Measurements from ENCODE around the gene TGIF1.

Gene TGIF1

DNA sequence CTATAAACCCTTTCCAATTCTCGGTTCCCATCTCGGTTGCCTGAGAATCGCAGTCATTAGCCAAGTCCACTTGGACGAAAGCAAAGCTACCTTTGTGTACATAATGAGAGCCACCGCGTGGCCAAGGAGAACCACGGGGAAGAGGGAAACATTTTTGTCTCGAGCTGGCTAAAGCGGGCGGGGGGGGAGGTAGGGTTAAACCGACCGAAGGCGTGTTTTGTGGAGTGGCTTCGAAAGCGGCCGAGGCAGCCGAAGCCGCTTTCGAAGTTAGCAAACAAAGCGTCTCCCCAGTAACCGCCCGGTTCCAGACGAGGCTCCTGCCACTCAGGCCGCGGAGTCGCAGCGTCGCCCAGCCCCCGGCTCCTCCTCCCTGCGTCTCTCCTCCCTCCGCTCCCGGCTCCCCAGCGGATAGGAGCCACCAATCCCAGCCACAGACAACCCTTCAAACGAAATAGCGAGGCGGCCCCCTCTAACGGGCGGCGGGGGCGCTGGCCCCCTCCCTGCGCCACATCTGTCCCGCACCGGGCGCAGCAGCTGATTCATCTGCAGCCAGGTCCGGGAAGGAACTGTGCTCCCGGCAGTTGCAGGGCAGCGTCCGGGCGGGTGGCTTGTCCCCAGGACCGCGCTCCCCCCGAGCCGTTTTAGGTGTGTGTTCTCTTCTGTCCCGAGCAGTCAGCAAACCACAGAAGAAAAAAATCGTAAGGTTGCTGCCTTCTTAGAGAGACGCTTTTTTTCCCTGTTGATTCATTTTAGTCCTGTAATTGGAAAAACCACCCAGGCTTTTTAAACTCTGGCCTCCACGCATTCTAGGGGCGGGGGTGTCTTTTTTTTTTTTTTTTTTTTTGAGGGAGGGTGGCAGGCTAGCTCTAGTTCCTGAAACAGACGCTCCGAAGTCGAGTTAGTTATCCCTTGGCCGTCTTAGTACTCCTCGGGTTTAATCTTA is 1.8 kb upstream of the TGIF1 start:
- H3K9me3 Mint-ChIP-seq: no peaks in the 10 kb centered on the region
- H3K27ac Mint-ChIP-seq: peak overlapping the region; percentile 98
- peak overlapping the region; percentile 94 for H3K4me3 Mint-ChIP-seq
- H3K36me3 Mint-ChIP-seq (ENCODE audit: low read depth): peaks cover 20% of the 10 kb centered on the region
- H3K27me3 Mint-ChIP-seq: no peaks in the 10 kb centered on the region
- H3K4me1 Mint-ChIP-seq: peaks cover 47% of the 10 kb centered on the region
- DNase-seq (peak; percentile 88), ATAC-seq (peak; percentile 72)

DNA sequence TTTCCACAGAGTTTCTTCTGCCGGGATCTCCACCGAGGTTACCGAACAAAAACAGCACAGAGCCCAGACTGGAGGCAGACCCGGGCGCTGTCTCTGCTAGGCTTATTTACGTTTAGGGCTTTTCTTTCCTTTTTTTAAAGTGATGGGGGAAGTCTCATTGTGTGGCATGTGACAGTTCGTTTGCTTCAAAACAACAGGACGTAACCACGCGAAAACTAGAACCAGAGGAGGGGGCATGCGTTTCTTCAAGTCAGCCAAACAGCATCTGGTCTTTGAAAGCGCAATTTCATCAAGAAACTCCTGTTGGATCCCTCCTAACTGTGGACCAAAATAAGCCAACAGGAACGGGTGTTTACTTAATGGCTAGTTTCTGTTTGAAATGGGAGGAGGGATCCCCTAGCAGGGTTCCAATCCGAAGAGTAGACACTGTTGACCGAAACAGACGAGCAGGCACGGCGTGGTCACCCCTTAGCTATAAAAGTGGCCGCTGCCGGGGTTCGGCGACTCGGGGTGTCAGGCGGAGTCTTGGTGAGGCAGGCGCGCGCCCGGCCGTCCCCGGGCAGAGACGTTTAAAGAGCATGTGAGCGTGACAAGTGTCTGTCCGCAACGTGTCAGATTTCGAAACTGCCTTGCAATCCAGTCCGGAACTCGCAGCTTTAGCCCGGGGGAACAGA is 997 bp upstream of the TGIF1 start:
- peak overlapping the region; percentile 94 for H3K4me3 Mint-ChIP-seq
- H3K27me3 Mint-ChIP-seq: no peaks in the 10 kb centered on the region
- peak overlapping the region; percentile 98 for H3K27ac Mint-ChIP-seq
- peaks cover 55% of the 10 kb centered on the region for H3K4me1 Mint-ChIP-seq
- ATAC-seq (peak; percentile 29), DNase-seq (peak; percentile 79)
- peaks cover 21% of the 10 kb centered on the region for H3K36me3 Mint-ChIP-seq (ENCODE audit: low read depth)
- H3K9me3 Mint-ChIP-seq: no peaks in the 10 kb centered on the region

GRCh38 chr18:3449512-3450011 is 410 bp upstream of the TGIF1 start:
- H3K36me3 Mint-ChIP-seq (ENCODE audit: low read depth): peaks cover 21% of the 10 kb centered on the region
- peak overlapping the region; percentile 98 for H3K27ac Mint-ChIP-seq
- H3K4me1 Mint-ChIP-seq: peaks cover 60% of the 10 kb centered on the region
- peak overlapping the region; percentile 94 for H3K4me3 Mint-ChIP-seq
- H3K9me3 Mint-ChIP-seq: no peaks in the 10 kb centered on the region
- DNase-seq (no peak), ATAC-seq (no peak)
- no peaks in the 10 kb centered on the region for H3K27me3 Mint-ChIP-seq

DNA sequence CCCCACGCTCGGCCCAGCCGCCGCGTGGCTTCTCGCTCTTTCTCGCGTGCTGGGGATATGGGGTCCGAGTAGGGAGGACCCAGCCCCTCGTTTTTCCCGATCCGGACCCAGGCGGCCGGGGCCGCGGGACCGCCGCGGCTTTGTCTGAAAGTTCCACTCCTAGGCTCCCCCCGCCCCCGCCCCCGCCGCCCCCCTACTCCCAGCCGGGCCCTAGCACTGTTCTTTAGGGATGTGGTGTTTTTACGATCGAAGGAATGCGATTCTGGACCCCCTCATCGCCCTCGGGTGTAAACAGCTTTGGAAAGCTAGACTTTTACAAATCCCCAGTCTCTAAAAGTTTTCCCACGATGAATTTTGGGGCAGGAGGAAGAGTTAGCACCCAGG is 819 bp downstream of the TGIF1 start:
- Mint-ChIP-seq H3K4me1 (peaks cover 66% of the 10 kb centered on the region), H3K36me3 (ENCODE audit: low read depth) (peaks cover 29% of the 10 kb centered on the region), H3K27ac (peak overlapping the region; percentile 100), H3K4me3 (peak overlapping the region; percentile 94), H3K27me3 (no peaks in the 10 kb centered on the region), H3K9me3 (no peaks in the 10 kb centered on the region)
- ATAC-seq: no peak
- DNase-seq: no peak

GRCh38 chr18:3451183-3451988 is 1.4 kb downstream of the TGIF1 start:
- Mint-ChIP-seq H3K27ac (peak overlapping the region; percentile 100), H3K9me3 (no peaks in the 10 kb centered on the region), H3K4me1 (peaks cover 64% of the 10 kb centered on the region), H3K4me3 (peak overlapping the region; percentile 94), H3K36me3 (ENCODE audit: low read depth) (peaks cover 32% of the 10 kb centered on the region), H3K27me3 (no peaks in the 10 kb centered on the region)
- DNase-seq (peak; percentile 92), ATAC-seq (peak; percentile 41)

DNA sequence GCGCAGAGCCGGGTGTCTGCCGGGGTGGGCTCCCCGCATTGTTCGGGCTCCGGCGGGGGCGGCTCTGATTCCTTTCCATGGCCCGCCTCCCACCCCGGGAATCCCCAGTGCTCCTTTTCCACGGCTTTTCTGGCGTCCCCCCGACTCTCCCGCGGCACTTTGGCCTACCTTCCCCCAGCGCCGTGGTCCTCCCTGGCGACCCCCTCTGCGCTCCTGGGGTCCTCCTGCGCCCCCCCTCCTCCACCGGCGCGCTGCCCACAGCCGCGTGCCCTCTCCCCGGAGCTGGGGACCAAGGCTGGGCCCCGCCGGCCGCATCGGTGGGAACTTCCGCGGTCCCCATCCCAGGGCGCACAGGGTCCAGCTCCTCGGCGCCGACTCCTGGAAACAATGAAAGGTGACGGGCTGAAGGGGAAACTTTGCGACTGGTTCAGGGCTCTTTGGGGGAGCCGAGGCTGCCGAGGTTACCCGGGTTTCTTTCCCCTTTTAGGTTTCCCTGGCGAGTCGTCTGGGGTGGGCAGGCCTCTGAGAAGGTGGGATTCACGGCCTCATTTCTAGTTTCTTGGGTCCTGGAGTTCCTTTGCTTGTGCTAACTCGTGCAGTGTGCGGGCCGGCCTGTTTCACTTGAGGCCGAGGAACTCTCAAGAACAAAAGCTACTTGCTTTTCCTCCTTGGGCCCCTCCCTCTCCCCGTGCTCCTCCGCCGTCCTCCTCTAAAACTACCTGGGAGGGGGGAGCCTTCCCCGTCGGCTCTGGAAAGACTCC is 2.2 kb downstream of the TGIF1 start:
- Mint-ChIP-seq H3K27me3 (no peaks in the 10 kb centered on the region), H3K27ac (peak overlapping the region; percentile 100), H3K9me3 (no peaks in the 10 kb centered on the region), H3K4me1 (peaks cover 61% of the 10 kb centered on the region), H3K36me3 (ENCODE audit: low read depth) (peaks cover 38% of the 10 kb centered on the region), H3K4me3 (peak overlapping the region; percentile 94)
- ATAC-seq (no peak), DNase-seq (peak; percentile 50)

- peaks cover 45% of the 10 kb centered on the region for H3K36me3 Mint-ChIP-seq (ENCODE audit: low read depth)
- H3K4me1 Mint-ChIP-seq: peaks cover 61% of the 10 kb centered on the region
- H3K27me3 Mint-ChIP-seq: no peaks in the 10 kb centered on the region
- no peaks in the 10 kb centered on the region for H3K9me3 Mint-ChIP-seq
- peak overlapping the region; percentile 100 for H3K27ac Mint-ChIP-seq
- DNase-seq: peak; percentile 23
- no peak for ATAC-seq
- H3K4me3 Mint-ChIP-seq: peak overlapping the region; percentile 94
Observed at GRCh38 chr18:3452750-3453539, 3.0 kb downstream of the TGIF1 start.

- H3K4me3 Mint-ChIP-seq: peak overlapping the region; percentile 94
- peak overlapping the region; percentile 100 for H3K27ac Mint-ChIP-seq
- H3K27me3 Mint-ChIP-seq: no peaks in the 10 kb centered on the region
- H3K36me3 Mint-ChIP-seq (ENCODE audit: low read depth): peaks cover 53% of the 10 kb centered on the region
- DNase-seq (peak; percentile 42), ATAC-seq (peak; percentile 41)
- peaks cover 67% of the 10 kb centered on the region for H3K4me1 Mint-ChIP-seq
- H3K9me3 Mint-ChIP-seq: no peaks in the 10 kb centered on the region
Observed at GRCh38 chr18:3453540-3454364, 3.8 kb downstream of the TGIF1 start.

- ATAC-seq: no peak
- H3K9me3 Mint-ChIP-seq: no peaks in the 10 kb centered on the region
- H3K4me1 Mint-ChIP-seq: peaks cover 71% of the 10 kb centered on the region
- H3K27ac Mint-ChIP-seq: peak overlapping the region; percentile 100
- H3K36me3 Mint-ChIP-seq (ENCODE audit: low read depth): peaks cover 60% of the 10 kb centered on the region
- no peak for DNase-seq
- no peaks in the 10 kb centered on the region for H3K27me3 Mint-ChIP-seq
- peak overlapping the region; percentile 94 for H3K4me3 Mint-ChIP-seq
Observed at GRCh38 chr18:3454365-3455089, 4.6 kb downstream of the TGIF1 start.

- Mint-ChIP-seq H3K27me3 (no peaks in the 10 kb centered on the region), H3K36me3 (ENCODE audit: low read depth) (peaks cover 60% of the 10 kb centered on the region), H3K4me1 (peaks cover 73% of the 10 kb centered on the region), H3K27ac (peak overlapping the region; percentile 100), H3K4me3 (peak overlapping the region; percentile 94), H3K9me3 (no peaks in the 10 kb centered on the region)
- ATAC-seq (no peak), DNase-seq (no peak)
Observed at GRCh38 chr18:3455090-3455635, 5.2 kb downstream of the TGIF1 start.

- peaks cover 7% of the 10 kb centered on the region for H3K9me3 Mint-ChIP-seq
- DNase-seq: no peak
- peaks cover 74% of the 10 kb centered on the region for H3K4me1 Mint-ChIP-seq
Observed at GRCh38 chr18:3455907-3456685, 6.1 kb downstream of the TGIF1 start.

More at GRCh38 chr18:3455907-3456685, 6.1 kb downstream of the TGIF1 start:
- ATAC-seq: no peak
- peak overlapping the region; percentile 49 for H3K27ac Mint-ChIP-seq
- H3K36me3 Mint-ChIP-seq (ENCODE audit: low read depth): peaks cover 63% of the 10 kb centered on the region
- H3K4me3 Mint-ChIP-seq: no peak overlapping the region
- H3K27me3 Mint-ChIP-seq: no peaks in the 10 kb centered on the region
